A549 (cell line): Measurements from ENCODE around the gene AFG3L2.

Source experiments
- BHLHE40 ChIP-seq: IDR thresholded peaks from 2 replicates; pipeline ENCODE4 v1.6.1; 2012; ENCODE audit warnings: low read depth, low read length, inconsistent platforms
- CTCF ChIP-seq: fragments of >200 bp; sonication (Bioruptor Twin); formaldehyde crosslinking; IDR thresholded peaks from 3 replicates; pipeline ENCODE4 v1.5.1; 2016
- ESRRA ChIP-seq: fragments of 150-350 bp; IDR thresholded peaks from 2 replicates; pipeline ENCODE4 v1.6.1; 2014; ENCODE audit warnings: mild to moderate bottlenecking, low read length, borderline replicate concordance
- FOXS1 ChIP-seq: fragments of 250-450 bp; sonication (Bioruptor Pico); IDR thresholded peaks from 2 replicates; pipeline ENCODE4 v1.5.0; 2020; ENCODE audit warnings: mild to moderate bottlenecking, moderate library complexity
- JUNB ChIP-seq: fragments of >200 bp; sonication (Bioruptor Twin); formaldehyde crosslinking; IDR thresholded peaks from 2 replicates; pipeline ENCODE4 v1.6.1; 2016
- KDM5A ChIP-seq: fragments of 200-600 bp; sonication (generic); IDR thresholded peaks from 2 replicates; pipeline ENCODE4 v1.6.1; 2016; ENCODE audit warnings: antibody characterized with exemption, mild to moderate bottlenecking
- POLR2A ChIP-seq: IDR thresholded peaks from 2 replicates; pipeline ENCODE4 v1.6.1; 2012; ENCODE audit warnings: mild to moderate bottlenecking, low read length
- RAD21 ChIP-seq, 2 experiments: fragments of >200 bp in 1 of 2; sonication (Bioruptor Twin) in 1 of 2; formaldehyde crosslinking in 1 of 2; IDR thresholded peaks in 1 of 2; conservative IDR thresholded peaks in 1 of 2; 2 replicates in 1 of 2; 3 replicates in 1 of 2; pipeline ENCODE4 v1.6.1; 2012 to 2018; ENCODE audit warnings: inconsistent platforms in 1 of 2
- REST ChIP-seq: fragments of 200-600 bp; sonication (generic); IDR thresholded peaks from 2 replicates; pipeline ENCODE4 v1.6.1; 2016; ENCODE audit warnings: antibody characterized with exemption, mild to moderate bottlenecking, moderate library complexity
- ZNF302 ChIP-seq: fragments of 250-450 bp; sonication (Bioruptor Pico); IDR thresholded peaks from 2 replicates; pipeline ENCODE4 v1.9.0; 2021; ENCODE audit warnings: inconsistent platforms, mild to moderate bottlenecking, moderate library complexity

GRCh38 chr18:12416098-12416729 is 39.2 kb upstream of the AFG3L2 start:
- no peak for TF ChIP-seq FOXS1 (CRISPR knock-in tag)
- no peak for TF ChIP-seq JUNB
- no peak for TF ChIP-seq ZNF302 (CRISPR knock-in tag)
- TF ChIP-seq CTCF, result no peak
- TF ChIP-seq POLR2A, result no peak
- no peak for TF ChIP-seq ESRRA
- TF ChIP-seq REST, result no peak
- no peak for TF ChIP-seq RAD21 (conservative IDR thresholded peaks at IDR 0.05 in 1 of 2, IDR thresholded peaks at IDR 0.05 in 1 of 2)
- TF ChIP-seq KDM5A, result no peak
- TF ChIP-seq BHLHE40, result no peak
